Measurements from ENCODE around the gene LRRC42.
"Not testable (repeated sequence)": the region's sequence is repeated elsewhere in the genome, so short reads cannot be mapped to it uniquely, and the experiment has no call there.

LRRC42 gene

DNA sequence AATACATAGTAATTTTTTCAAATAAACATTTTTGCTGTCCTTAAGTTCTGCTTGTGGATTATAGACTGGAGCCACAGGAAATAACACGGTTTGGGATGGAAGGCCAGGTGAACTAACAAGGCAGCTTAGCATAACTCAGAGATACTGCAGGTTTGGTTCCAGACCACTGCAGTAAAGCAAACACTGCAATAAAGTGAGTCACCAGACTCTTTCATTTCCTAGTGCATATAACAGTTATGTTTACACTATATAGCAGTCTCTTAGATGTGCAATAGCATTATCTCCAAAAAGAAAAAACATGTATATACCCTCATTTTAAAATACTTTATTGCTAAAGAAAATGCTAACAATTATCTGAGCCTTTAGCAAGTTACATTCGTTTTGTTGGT is 22.0 kb downstream of the LRRC42 start:
- no peak for DNase-seq

DNA sequence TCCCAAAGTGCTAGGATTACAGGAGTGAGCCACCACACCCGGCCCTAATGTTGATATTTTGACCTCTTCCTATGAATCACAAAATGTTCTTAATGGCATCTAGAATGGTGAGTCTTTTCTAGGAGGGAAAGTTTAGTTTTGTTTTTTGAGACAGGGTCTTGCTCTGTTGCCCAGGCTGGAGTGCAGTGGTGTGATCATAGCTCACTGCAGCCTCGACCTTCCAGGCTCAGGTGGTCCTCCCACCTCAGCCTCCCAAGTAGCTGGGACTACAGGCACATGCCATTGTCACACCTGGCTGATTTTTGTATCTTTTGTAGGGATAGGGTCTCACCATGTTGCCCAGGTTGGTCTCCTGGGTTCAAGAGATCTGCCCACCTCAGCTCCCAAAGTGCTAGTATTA is 23.2 kb downstream of the LRRC42 start:
- DNase-seq: not testable (repeated sequence)

GRCh38 chr1:53971718-53972117 is 25.6 kb downstream of the LRRC42 start:
- no peak for DNase-seq

DNA sequence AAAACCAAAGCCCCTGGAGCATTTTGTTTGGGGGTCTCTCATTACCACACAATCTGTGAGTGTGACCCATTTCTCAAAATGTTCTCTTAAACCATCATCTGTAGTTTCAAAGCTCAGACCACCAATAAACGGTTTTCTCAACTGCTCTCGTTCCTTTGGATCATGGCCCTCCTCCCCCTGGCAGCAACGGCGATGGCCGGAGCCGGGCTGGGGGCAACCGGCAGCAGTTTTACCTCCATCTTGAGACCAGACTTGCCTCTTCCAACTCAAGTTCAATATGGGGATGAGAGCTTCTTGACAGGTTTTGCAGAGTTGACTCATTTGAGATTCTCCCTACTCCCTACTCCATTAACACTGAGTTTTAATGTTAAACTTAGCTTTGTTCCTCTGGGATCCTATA is 29.7 kb downstream of the LRRC42 start:
- DNase-seq: no peak

GRCh38 chr1:53979712-53980450 is 33.7 kb downstream of the LRRC42 start:
- DNase-seq: no peak

GRCh38 chr1:53981220-53981619 is 35.1 kb downstream of the LRRC42 start:
- DNase-seq: no peak

- no peak for DNase-seq
Measured at GRCh38 chr1:53982034-53982762, 36.0 kb downstream of the LRRC42 start.

GRCh38 chr1:53982763-53983104 is 36.6 kb downstream of the LRRC42 start:
- DNase-seq: no peak

GRCh38 chr1:53984726-53985125 is 38.6 kb downstream of the LRRC42 start:
- no peak for DNase-seq

- DNase-seq: no peak
Measured at GRCh38 chr1:53986458-53986857, 40.3 kb downstream of the LRRC42 start.

GRCh38 chr1:53987880-53988279 is 41.7 kb downstream of the LRRC42 start:
- no peak for DNase-seq

- no peak for DNase-seq
Measured at GRCh38 chr1:53992085-53992874, 46.1 kb downstream of the LRRC42 start.

GRCh38 chr1:53994516-53994915 is 48.4 kb downstream of the LRRC42 start:
- not testable (repeated sequence) for DNase-seq

DNA sequence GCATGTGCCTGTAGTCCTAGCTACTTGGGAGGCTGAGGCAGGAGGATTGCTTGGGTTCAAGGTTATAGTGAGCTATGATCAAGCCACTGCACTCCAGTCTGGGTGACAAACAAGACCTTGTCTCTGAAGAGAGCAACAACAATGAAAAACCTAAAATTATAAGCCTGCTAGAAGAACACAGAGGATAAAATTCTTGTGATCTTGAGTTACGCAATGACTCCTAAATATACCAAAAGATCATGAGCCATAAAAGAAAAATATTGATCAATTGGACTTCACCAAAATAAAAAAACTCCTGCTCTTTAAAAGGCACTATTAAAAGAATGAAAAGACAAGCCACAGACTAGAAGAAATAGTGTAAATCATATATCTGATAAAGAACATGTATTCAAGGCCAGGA is 49.5 kb downstream of the LRRC42 start:
- DNase-seq: no peak

DNA sequence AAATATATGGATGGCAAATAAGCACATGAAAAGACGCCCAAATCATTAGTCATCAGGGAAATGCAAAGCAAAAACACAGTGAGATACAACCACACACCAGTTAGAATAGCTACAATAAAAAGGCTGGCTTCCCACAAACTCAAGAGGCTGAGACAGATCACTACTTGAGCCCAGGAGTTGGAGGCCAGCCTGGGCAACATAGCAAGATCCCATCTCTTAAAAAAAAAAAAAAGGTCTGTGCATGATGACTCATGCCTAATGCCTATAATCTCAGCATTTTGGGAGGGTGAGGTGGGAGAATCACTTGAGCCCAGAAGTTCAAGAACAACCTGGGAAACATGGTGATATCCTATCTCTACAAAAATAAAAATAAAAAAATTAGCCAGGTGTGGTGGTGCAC is 52.1 kb downstream of the LRRC42 start:
- no peak for DNase-seq

- no peak for DNase-seq
Measured at GRCh38 chr1:53999920-54000319, 53.8 kb downstream of the LRRC42 start.

DNA sequence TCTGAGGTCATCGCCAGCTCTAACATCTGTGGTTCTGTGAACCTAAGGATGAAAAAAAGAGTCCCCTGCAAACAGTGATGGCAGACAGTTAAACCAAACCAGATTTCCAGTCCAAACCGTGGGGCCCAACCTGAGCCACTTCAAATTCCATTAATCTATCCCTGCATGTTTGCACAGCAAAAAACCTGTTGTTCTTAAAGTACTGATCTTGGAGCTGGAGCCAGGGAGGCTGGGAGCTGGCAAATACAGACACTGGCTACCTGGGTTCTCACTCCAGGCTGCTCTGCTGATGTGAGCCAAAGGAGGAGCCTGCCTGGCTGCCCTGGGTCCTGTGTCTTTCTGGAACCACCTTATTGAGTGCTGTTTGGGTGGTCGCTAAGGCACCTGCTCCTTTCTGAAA is 55.4 kb downstream of the LRRC42 start:
- no peak for DNase-seq

GRCh38 chr1:54002544-54003248 is 56.5 kb downstream of the LRRC42 start:
- no peak for DNase-seq

GRCh38 chr1:54003249-54003646 is 57.1 kb downstream of the LRRC42 start:
- DNase-seq: no peak

- DNase-seq: not testable (repeated sequence)
Measured at GRCh38 chr1:54003750-54004480, 57.8 kb downstream of the LRRC42 start.

DNA sequence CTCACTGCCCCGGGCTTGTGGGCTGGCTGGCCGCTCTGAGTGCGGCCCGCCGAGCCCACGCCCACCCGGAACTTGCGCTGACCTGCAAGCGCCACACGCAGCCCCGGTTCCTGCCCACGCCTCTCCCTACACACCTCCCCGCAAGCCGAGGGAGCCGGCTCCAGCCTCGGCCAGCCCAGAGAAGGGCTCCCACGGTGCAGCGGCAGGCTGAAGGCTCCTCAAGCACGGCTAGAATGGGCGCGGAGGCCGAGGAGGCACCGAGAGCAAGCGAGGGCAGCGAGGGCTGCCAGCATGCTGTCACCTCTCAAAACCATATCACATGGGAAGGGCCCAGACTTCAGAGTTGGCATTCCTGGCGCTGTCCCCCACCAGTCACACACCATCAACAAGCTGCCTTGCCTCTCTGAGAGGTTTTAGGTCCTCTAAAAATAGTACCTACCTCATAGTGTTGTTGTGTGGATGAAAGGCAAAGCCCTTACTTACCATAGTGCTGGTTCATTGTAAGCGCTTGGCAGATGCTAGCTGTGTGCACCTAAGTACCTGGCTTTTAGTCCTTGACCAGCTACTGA is 58.4 kb downstream of the LRRC42 start:
- DNase-seq: no peak

GRCh38 chr1:54006508-54006907 is 60.4 kb downstream of the LRRC42 start:
- no peak for DNase-seq
